Spleen (tissue), 11 donors: ENCODE measurements around the gene ZNF814. TPM values are rescaled to one million over a fixed set of nuclear protein-coding genes. Genes with fewer than 3 reads are reported as not detected.
"Not testable (repeated sequence)": the region's sequence is repeated elsewhere in the genome, so short reads cannot be mapped to it uniquely, and the experiment has no call there.

ENCODE experiments used
- DNase-seq: peaks from one replicate; pipeline ENCODE4 v3.0.0-alpha.2; 2020
- H3K27ac ChIP-seq, 8 donors: fragments of 200-600 bp; sonication (generic) in 7 of 8; 1 replicate in 4 of 8; 2 replicates in 4 of 8; pipeline versions ENCODE4 v1.5.0 to v1.8.0; 2016 to 2021; ENCODE audit warnings: inconsistent platforms in 4 of 8, mild to moderate bottlenecking in 4 of 8, moderate library complexity in 1 of 8
- H3K27me3 ChIP-seq, 7 donors: fragments of 200-600 bp; sonication (generic) in 6 of 7; replicated peaks in 1 of 7; 1 replicate in 4 of 7; 2 replicates in 3 of 7; pipeline versions ENCODE4 v1.5.0 to v1.8.0; 2016 to 2021; ENCODE audit warnings: inconsistent platforms in 3 of 7, mild to moderate bottlenecking in 1 of 7
- H3K36me3 ChIP-seq, 6 donors: fragments of 200-600 bp; sonication (generic) in 5 of 6; 1 replicate in 4 of 6; 2 replicates in 2 of 6; pipeline versions ENCODE4 v1.5.0 to v1.8.0; 2016 to 2021; ENCODE audit warnings: inconsistent platforms in 2 of 6
- H3K4me1 ChIP-seq, 6 donors: fragments of 200-600 bp; sonication (generic) in 5 of 6; 1 replicate in 3 of 6; 2 replicates in 3 of 6; pipeline versions ENCODE4 v1.5.0 to v1.8.0; 2016 to 2021; ENCODE audit warnings: inconsistent platforms in 3 of 6
- H3K4me3 ChIP-seq, 8 donors: fragments of 200-600 bp; sonication (generic) in 7 of 8; 1 replicate in 4 of 8; 2 replicates in 4 of 8; pipeline versions ENCODE4 v1.5.0 to v1.8.0; 2016 to 2021; ENCODE audit warnings: inconsistent platforms in 4 of 8, mild to moderate bottlenecking in 4 of 8, moderate library complexity in 2 of 8
- H3K9me3 ChIP-seq, 8 donors: fragments of 200-600 bp; sonication (generic) in 7 of 8; 1 replicate in 4 of 8; 2 replicates in 4 of 8; pipeline versions ENCODE4 v1.5.0 to v1.8.0; 2016 to 2021; ENCODE audit warnings: inconsistent platforms in 4 of 8
- CTCF ChIP-seq, 11 experiments: fragments of 200-600 bp in 7 of 11; fragments of 450-650 bp in 4 of 11; sonication (generic) in 4 of 11; IDR thresholded peaks in 8 of 11; conservative IDR thresholded peaks in 3 of 11; 1 replicate in 7 of 11; 2 replicates in 4 of 11; pipeline versions ENCODE4 v1.4.0 to v1.8.0; 2016 to 2021; ENCODE audit warnings: antibody characterized with exemption in 11 of 11, inconsistent platforms in 4 of 11, mild to moderate bottlenecking in 1 of 11
- POLR2A ChIP-seq, 3 donors: fragments of 450-650 bp; IDR thresholded peaks; one replicate each; pipeline ENCODE4 v1.5.1; 2017; ENCODE audit warnings: antibody characterized with exemption in 3 of 3, mild to moderate bottlenecking in 1 of 3
- POLR2AphosphoS5 ChIP-seq, 3 donors: sonication (generic); formaldehyde crosslinking; IDR thresholded peaks; one replicate each; pipeline ENCODE4 v1.5.1; 2017; ENCODE audit warnings: antibody characterized with exemption in 3 of 3
- WGBS, 5 donors: extraction: QIAGEN DNeasy Blood & Tissue Kit in 3 of 5; methylation state at CpG; one replicate each; pipeline versions ENCODE4 v1.1.5 to v1.1.7; 2013 to 2018; 5-methylcytosine and 5-hydroxymethylcytosine counted together
- intact Hi-C: fragments of 100-400 bp; cut with DNase I; formaldehyde crosslinking; loops from one replicate; pipeline ENCODE4 v1.15.0; 2023; ENCODE audit warnings: low total_unique reads
- polyA plus RNA-seq, 3 donors: library from polyadenylated mRNA; stranded (reverse); fragments of 200-250 nt; gene quantifications; one replicate each; pipeline ENCODE4 v1.2.1, GENCODE V29; 2013
- total RNA-seq, 7 donors: library from RNA; depleted of rRNA in 3 of 7; stranded (reverse); fragments of >200 nt in 3 of 7; fragmentation: NEBNext Ultra II Directional in 4 of 7; extraction: Animal tissue kit (Norgen Biotek cat#: 25700) in 4 of 7; gene quantifications; one replicate each; pipeline versions ENCODE4 v1.1.0 to v1.2.1, GENCODE V29; 2016 to 2021
- donor health status: healthy with polysubstance abuse.
- donor health status: DM: no; HTN: no; CAD: no; lungs with moderate emphysema.
- donor health status: DM: no; HTN: no; CAD: no.
- donor health status: Bipolar disorder and iron deficiency.
- donor health status: healthy.
- donor health status: DM: no; HTN: no; CAD: no.
- donor health status: DM: yes; HTN: yes; CAD: no.

Gene ZNF814
- total and polyA plus RNA-seq, 10 donors: 15.4 to 48.1 (median 30.7) TPM

DNA sequence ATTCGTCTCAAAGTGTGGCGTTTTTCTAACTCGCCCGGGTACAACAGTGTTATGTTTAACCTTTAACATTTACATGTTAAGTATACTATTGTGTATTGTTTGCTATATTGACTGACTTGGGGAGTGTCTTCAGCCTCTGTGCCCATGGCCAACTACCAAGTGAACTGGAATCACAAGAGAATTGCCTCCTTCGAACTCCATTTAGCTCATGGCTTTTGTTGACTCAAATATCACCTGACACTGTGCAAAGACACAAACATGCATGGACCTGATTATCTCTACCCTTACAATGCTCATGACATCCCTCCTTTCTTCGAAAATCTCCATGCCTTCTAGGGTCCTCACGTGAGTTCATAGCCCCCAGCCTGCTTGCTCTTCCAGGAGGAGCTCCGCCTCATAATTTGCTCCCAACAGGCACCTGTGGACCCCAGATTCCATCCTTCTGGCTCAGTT is 704 bp downstream of the ZNF814 start:
- 7 to 29% (median 14%) methylated on average over 8 of the region's 8 CpGs for whole genome bisulfite sequencing, 5 donors
- intact Hi-C loops: no loop called here
- Histone ChIP-seq H3K9me3 (peaks cover 0 to 56% (median 39%) of the 10 kb centered on the region in 8 donors), H3K4me3 (peak overlapping the region; percentile 53 to 95 (median 82)), H3K27ac (peak overlapping the region in 7 of 8 donors; percentile 79 to 89 (median 85)), H3K4me1 (peaks cover 8 to 32% (median 22%) of the 10 kb centered on the region in 6 donors), H3K36me3 (peaks cover 0 to 37% (median 13%) of the 10 kb centered on the region in 6 donors), H3K27me3 (no peaks in the 10 kb centered on the region)
- DNase-seq: no peak
- no peak for TF ChIP-seq CTCF (IDR thresholded peaks at IDR 0.05 in 8 of 11, conservative IDR thresholded peaks at IDR 0.05 in 3 of 11)
- no peak for TF ChIP-seq POLR2A (IDR thresholded peaks at IDR 0.05)
- TF ChIP-seq POLR2AphosphoS5 (IDR thresholded peaks at IDR 0.05): no peak

DNA sequence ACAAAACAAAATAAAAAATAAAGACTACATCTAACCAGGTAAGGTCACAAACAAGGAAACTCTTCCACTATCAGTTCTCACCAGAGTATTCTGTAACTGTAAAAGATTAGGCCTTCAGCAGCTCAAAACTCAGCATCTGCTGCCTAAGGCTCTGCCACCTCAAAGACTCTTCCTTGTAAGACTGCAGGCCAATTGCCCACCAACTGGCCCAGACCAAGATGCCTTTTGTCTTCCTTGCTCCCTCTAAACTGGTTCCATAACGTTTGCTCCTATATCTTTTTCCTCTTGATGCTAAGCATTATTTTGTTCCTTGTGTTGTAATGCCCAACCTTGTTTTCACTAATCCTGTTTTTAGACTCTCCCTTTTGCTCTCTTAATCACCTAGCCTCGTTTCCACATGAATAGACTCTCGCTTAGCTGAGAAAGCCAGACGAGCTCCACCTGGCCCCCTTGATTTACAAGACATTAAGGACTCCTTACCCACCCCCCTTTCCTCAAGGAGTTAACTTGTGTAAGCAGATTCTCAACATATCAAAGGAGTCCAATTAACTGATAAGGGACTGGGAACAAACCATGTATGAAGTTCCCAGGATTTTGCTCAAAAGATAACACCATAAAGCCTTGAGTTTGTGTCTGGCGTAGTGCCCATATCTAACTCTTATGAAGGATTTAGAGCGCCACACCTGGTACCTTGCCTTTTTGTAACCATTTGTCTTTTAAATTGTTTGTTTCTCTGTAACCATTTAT is 1.5 kb downstream of the ZNF814 start:
- peaks cover 0 to 60% (median 46%) of the 10 kb centered on the region in 8 donors for H3K9me3 ChIP-seq
- DNase-seq: no peak
- H3K4me3 ChIP-seq: peak overlapping the region in 6 of 8 donors; percentile 71 to 95 (median 82)
- intact Hi-C loops: no loop called here
- TF ChIP-seq POLR2A (IDR thresholded peaks at IDR 0.05) (no peak), POLR2AphosphoS5 (IDR thresholded peaks at IDR 0.05) (no peak), CTCF (IDR thresholded peaks at IDR 0.05 in 8 of 11, conservative IDR thresholded peaks at IDR 0.05 in 3 of 11) (no peak)
- H3K4me1 ChIP-seq: peaks cover 8 to 32% (median 22%) of the 10 kb centered on the region in 6 donors
- H3K27ac ChIP-seq: no peak overlapping the region
- WGBS, 5 donors: 47 to 63% (median 54%) methylated on average over 6 of the region's 6 CpGs
- H3K27me3 ChIP-seq: no peaks in the 10 kb centered on the region
- peaks cover 0 to 45% (median 16%) of the 10 kb centered on the region in 6 donors for H3K36me3 ChIP-seq

DNA sequence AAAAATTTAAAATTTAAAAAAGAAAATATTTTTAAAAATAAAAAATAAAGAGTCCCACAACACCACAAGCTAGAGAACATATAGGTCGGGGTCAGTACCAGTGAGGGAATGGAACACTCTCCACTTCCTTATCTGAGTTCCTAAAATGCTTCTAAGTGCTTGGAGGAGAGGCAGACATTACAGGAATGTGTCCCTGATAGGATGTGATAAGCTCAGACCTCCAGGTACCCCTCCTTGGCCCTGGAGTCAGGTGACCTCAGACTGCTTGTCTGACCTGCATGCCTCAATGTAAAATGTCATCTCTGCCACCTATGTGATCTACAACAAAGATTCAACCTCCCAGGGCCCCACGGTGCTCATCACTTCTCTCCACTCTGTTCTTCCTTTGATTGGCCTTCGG is 2.8 kb downstream of the ZNF814 start:
- TF ChIP-seq POLR2AphosphoS5 (IDR thresholded peaks at IDR 0.05): no peak
- no peak for TF ChIP-seq CTCF (IDR thresholded peaks at IDR 0.05 in 8 of 11, conservative IDR thresholded peaks at IDR 0.05 in 3 of 11)
- no peak for TF ChIP-seq POLR2A (IDR thresholded peaks at IDR 0.05)
- peaks cover 0 to 60% (median 46%) of the 10 kb centered on the region in 8 donors for H3K9me3 ChIP-seq
- DNase-seq: no peak
- WGBS, 5 donors: 89 to 97% (median 92%) methylated on average over 3 of the region's 3 CpGs
- no peak overlapping the region for H3K27ac ChIP-seq
- no peaks in the 10 kb centered on the region for H3K27me3 ChIP-seq
- peaks cover 8 to 32% (median 22%) of the 10 kb centered on the region in 6 donors for H3K4me1 ChIP-seq
- H3K4me3 ChIP-seq: no peak overlapping the region
- H3K36me3 ChIP-seq: peaks cover 0 to 45% (median 16%) of the 10 kb centered on the region in 6 donors
- intact Hi-C loops: no loop called here

- H3K27me3 ChIP-seq, H3K27ac ChIP-seq, H3K4me1 ChIP-seq, intact Hi-C loops, DNase-seq: not testable (repeated sequence)
- peaks cover 4 to 84% (median 46%) of the 10 kb centered on the region in 6 donors for H3K36me3 ChIP-seq
- 94 to 98% (median 96%) methylated on average over 8 of the region's 8 CpGs for WGBS, 5 donors
- H3K9me3 ChIP-seq: peaks cover 35 to 98% (median 97%) of the 10 kb centered on the region in 8 donors
- H3K4me3 ChIP-seq: peak overlapping the region in 1 of 8 donors; percentile 2
These were observed 14.7 kb downstream of the ZNF814 start for GRCh38 chr19:57873883-57874799.
